ENCODE data around the gene COL4A5.

DNA sequence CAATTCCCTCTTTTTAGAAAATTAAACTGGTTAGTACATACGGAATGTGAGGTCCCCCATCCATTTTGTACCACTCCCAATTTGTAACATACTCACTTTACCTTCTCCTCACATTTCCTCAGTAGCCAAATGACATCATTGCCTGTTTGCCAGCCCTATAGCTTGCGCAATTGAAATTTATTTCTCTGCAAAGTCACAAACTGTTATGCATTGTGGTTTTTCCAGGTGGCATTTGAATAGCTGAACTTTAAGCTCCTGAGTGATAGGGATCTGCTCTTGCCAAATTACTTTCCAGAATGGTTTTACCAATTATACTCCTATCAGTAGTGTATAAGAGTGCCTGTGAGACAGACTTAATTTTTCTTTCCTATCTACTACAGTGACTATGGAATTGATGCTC, 7.7 kb downstream of the COL4A5 start:
- TF ChIP-seq, protein P1, sequence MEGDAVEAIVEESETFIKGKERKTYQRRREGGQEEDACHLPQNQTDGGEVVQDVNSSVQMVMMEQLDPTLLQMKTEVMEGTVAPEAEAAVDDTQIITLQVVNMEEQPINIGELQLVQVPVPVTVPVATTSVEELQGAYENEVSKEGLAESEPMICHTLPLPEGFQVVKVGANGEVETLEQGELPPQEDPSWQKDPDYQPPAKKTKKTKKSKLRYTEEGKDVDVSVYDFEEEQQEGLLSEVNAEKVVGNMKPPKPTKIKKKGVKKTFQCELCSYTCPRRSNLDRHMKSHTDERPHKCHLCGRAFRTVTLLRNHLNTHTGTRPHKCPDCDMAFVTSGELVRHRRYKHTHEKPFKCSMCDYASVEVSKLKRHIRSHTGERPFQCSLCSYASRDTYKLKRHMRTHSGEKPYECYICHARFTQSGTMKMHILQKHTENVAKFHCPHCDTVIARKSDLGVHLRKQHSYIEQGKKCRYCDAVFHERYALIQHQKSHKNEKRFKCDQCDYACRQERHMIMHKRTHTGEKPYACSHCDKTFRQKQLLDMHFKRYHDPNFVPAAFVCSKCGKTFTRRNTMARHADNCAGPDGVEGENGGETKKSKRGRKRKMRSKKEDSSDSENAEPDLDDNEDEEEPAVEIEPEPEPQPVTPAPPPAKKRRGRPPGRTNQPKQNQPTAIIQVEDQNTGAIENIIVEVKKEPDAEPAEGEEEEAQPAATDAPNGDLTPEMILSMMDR (IDR thresholded peaks at IDR 0.05) = no peak
- TF ChIP-seq POLR2A (IDR thresholded peaks at IDR 0.05) = no peak
